Smooth muscle cell (in vitro differentiated cells): ENCODE results near the gene DYNC2I2. TPM values are rescaled to one million over a fixed set of nuclear protein-coding genes. Genes with fewer than 3 reads are reported as not detected.

Experiments
- DNase-seq: peaks from one replicate; lab custom pipeline; 2025; ENCODE audit not compliant: unreplicated experiment; lab: John Stamatoyannopoulos, UW
- H2AFZ ChIP-seq: fragments of 200-600 bp; sonication (generic); 2 replicates; pipeline ENCODE4 v1.6.0; 2016; ENCODE audit warnings: antibody characterized with exemption, low read depth, mild to moderate bottlenecking
- H3F3A ChIP-seq: fragments of 200-600 bp; sonication (generic); 2 replicates; pipeline ENCODE4 v1.6.0; 2017; ENCODE audit warnings: antibody characterized with exemption, low read depth
- H3K27ac ChIP-seq: fragments of 200-600 bp; sonication (generic); 2 replicates; pipeline ENCODE4 v1.5.1; 2016; ENCODE audit warnings: low read depth, mild to moderate bottlenecking
- H3K27me3 ChIP-seq: fragments of 200-600 bp; sonication (generic); 2 replicates; pipeline ENCODE4 v1.6.1; 2016; ENCODE audit warnings: low read depth, mild to moderate bottlenecking
- H3K36me3 ChIP-seq: fragments of 200-600 bp; sonication (generic); 2 replicates; pipeline ENCODE4 v1.5.1; 2016; ENCODE audit warnings: low read depth
- H3K4me1 ChIP-seq: fragments of 200-600 bp; sonication (generic); 2 replicates; pipeline ENCODE4 v1.5.1; 2016; ENCODE audit warnings: low read depth
- H3K4me2 ChIP-seq: fragments of 200-600 bp; sonication (generic); 2 replicates; pipeline ENCODE4 v1.6.0; 2016; ENCODE audit warnings: mild to moderate bottlenecking
- H3K4me3 ChIP-seq: fragments of 200-600 bp; sonication (generic); 2 replicates; pipeline ENCODE4 v1.5.1; 2016; ENCODE audit warnings: mild to moderate bottlenecking
- H3K79me2 ChIP-seq: fragments of 200-600 bp; sonication (generic); 2 replicates; pipeline ENCODE4 v1.6.0; 2016; ENCODE audit warnings: low read depth, mild to moderate bottlenecking
- H3K9ac ChIP-seq: fragments of 200-600 bp; sonication (generic); 2 replicates; pipeline ENCODE4 v1.6.0; 2016; ENCODE audit warnings: low read depth
- H3K9me3 ChIP-seq: fragments of 200-600 bp; sonication (generic); replicated peaks from 2 replicates; pipeline ENCODE4 v1.5.1; 2016; ENCODE audit warnings: low read depth
- H4K20me1 ChIP-seq: fragments of 200-600 bp; sonication (generic); 2 replicates; pipeline ENCODE4 v1.6.0; 2016; ENCODE audit warnings: low read depth
- WGBS: methylation state at CpG from one replicate; pipeline ENCODE4 v1.1.7; 2016; ENCODE audit warnings: low lambda C conversion rate; 5-methylcytosine and 5-hydroxymethylcytosine counted together
- polyA plus RNA-seq: library from polyadenylated mRNA; unstranded; fragments of >200 nt; fragmentation: Nextera tagmentation; extraction: Ambion mirVana; gene quantifications from 2 replicates; pipeline ENCODE4 v1.2.1, GENCODE V29; 2016
- total RNA-seq: library from RNA; depleted of rRNA; stranded (reverse); fragments of >200 nt; gene quantifications from 2 replicates; pipeline ENCODE4 v1.2.3, GENCODE V29; 2014
- TF ChIP-seq, protein P1 (sequence below): fragments of 200-600 bp; sonication (generic); IDR thresholded peaks from 2 replicates; pipeline ENCODE4 v1.5.1; 2017; ENCODE audit warnings: borderline replicate concordance, mild to moderate bottlenecking, antibody characterized with exemption; ENCODE audit not compliant: insufficient read depth, poor library complexity, severe bottlenecking

DYNC2I2 gene
- total and polyA plus RNA-seq, 2 experiments from 2014 or later: 23.5 to 50.9 TPM

DNA sequence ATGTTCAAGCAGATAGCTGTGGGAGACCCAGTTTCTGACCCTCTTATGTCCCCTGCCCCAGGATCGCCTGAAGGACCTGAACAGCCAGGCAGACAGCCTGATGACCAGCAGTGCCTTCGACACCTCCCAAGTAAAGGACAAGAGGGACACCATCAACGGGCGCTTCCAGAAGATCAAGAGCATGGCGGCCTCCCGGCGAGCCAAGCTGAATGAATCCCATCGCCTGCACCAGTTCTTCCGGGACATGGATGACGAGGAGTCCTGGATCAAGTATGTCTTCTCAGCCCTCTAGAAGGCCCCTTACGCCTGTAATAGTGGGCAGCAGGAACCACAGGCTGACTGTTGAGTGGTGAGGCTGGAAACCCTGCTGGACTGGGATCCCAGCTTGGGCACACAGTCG lies 41.1 kb downstream of the DYNC2I2 start:
- Histone ChIP-seq H3K4me3 (no peak overlapping the region), H3K36me3 (peaks cover 44% of the 10 kb centered on the region), H3K4me2 (no peak overlapping the region), H3K27me3 (no peaks in the 10 kb centered on the region), H3K9ac (no peak overlapping the region), H3K79me2 (no peaks in the 10 kb centered on the region), H3K4me1 (no peaks in the 10 kb centered on the region), H3K27ac (no peak overlapping the region), H2AFZ (no peak overlapping the region), H3K9me3 (no peaks in the 10 kb centered on the region), H4K20me1 (peaks cover under 1% of the 10 kb centered on the region), H3F3A (no peaks in the 10 kb centered on the region)
- WGBS: 99% methylated on average over 12 of the region's 12 CpGs
- TF ChIP-seq, protein P1, sequence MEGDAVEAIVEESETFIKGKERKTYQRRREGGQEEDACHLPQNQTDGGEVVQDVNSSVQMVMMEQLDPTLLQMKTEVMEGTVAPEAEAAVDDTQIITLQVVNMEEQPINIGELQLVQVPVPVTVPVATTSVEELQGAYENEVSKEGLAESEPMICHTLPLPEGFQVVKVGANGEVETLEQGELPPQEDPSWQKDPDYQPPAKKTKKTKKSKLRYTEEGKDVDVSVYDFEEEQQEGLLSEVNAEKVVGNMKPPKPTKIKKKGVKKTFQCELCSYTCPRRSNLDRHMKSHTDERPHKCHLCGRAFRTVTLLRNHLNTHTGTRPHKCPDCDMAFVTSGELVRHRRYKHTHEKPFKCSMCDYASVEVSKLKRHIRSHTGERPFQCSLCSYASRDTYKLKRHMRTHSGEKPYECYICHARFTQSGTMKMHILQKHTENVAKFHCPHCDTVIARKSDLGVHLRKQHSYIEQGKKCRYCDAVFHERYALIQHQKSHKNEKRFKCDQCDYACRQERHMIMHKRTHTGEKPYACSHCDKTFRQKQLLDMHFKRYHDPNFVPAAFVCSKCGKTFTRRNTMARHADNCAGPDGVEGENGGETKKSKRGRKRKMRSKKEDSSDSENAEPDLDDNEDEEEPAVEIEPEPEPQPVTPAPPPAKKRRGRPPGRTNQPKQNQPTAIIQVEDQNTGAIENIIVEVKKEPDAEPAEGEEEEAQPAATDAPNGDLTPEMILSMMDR: no peak
- DNase-seq: no peak

- Histone ChIP-seq H3K4me1 (no peaks in the 10 kb centered on the region), H3K4me2 (no peak overlapping the region), H2AFZ (no peak overlapping the region), H3K36me3 (peaks cover 43% of the 10 kb centered on the region), H3K27ac (no peak overlapping the region), H3F3A (no peaks in the 10 kb centered on the region), H3K4me3 (no peak overlapping the region), H3K27me3 (no peaks in the 10 kb centered on the region), H3K9me3 (no peaks in the 10 kb centered on the region), H4K20me1 (no peaks in the 10 kb centered on the region), H3K79me2 (no peaks in the 10 kb centered on the region), H3K9ac (no peak overlapping the region)
- no peak for DNase-seq
- TF ChIP-seq, protein P1: no peak
- WGBS: 100% methylated on average over 1 of the region's 1 CpG
Measured at GRCh38 chr9:128614728-128615127, 41.9 kb downstream of the DYNC2I2 start.

GRCh38 chr9:128611600-128612394 lies 44.9 kb downstream of the DYNC2I2 start:
- peaks cover 66% of the 10 kb centered on the region for H3K36me3 ChIP-seq
- H3K27ac ChIP-seq: no peak overlapping the region
- no peak overlapping the region for H3K4me3 ChIP-seq
- H3K27me3 ChIP-seq: no peaks in the 10 kb centered on the region
- no peaks in the 10 kb centered on the region for H3K4me1 ChIP-seq
- DNase-seq: no peak
- no peak overlapping the region for H3K4me2 ChIP-seq
- no peaks in the 10 kb centered on the region for H3K9me3 ChIP-seq
- H3F3A ChIP-seq: no peaks in the 10 kb centered on the region
- 96% methylated on average over 12 of the region's 12 CpGs for WGBS
- TF ChIP-seq, protein P1: no peak
- H4K20me1 ChIP-seq: no peaks in the 10 kb centered on the region
- no peaks in the 10 kb centered on the region for H3K79me2 ChIP-seq
- no peak overlapping the region for H3K9ac ChIP-seq
- H2AFZ ChIP-seq: no peak overlapping the region

- Histone ChIP-seq H3K4me3 (no peak overlapping the region), H3F3A (no peaks in the 10 kb centered on the region), H4K20me1 (no peaks in the 10 kb centered on the region), H3K9me3 (no peaks in the 10 kb centered on the region), H3K27ac (no peak overlapping the region), H3K79me2 (no peaks in the 10 kb centered on the region), H3K27me3 (no peaks in the 10 kb centered on the region), H3K4me1 (no peaks in the 10 kb centered on the region), H3K4me2 (no peak overlapping the region), H2AFZ (no peak overlapping the region), H3K9ac (no peak overlapping the region), H3K36me3 (peaks cover 67% of the 10 kb centered on the region)
- no peak for DNase-seq
- 96% methylated on average over 3 of the region's 3 CpGs for WGBS
- TF ChIP-seq, protein P1: no peak
Measured at GRCh38 chr9:128610897-128611296, 45.8 kb downstream of the DYNC2I2 start.
